ENCODE data around the gene SLC50A1.

Gene SLC50A1

GRCh38 chr1:155134322-155134721 lies 1.3 kb upstream of the SLC50A1 start:
- TF ChIP-seq CTCF (IDR thresholded peaks at IDR 0.05; ENCODE audit: insufficient read depth, low read depth, low read length, missing control alignments) = peak; percentile 8
- peak overlapping the region; percentile 81 for H3K4me3 ChIP-seq (ENCODE audit: low read length)
- DNase-seq (ENCODE audit: low read depth) = peak; percentile 42

DNA sequence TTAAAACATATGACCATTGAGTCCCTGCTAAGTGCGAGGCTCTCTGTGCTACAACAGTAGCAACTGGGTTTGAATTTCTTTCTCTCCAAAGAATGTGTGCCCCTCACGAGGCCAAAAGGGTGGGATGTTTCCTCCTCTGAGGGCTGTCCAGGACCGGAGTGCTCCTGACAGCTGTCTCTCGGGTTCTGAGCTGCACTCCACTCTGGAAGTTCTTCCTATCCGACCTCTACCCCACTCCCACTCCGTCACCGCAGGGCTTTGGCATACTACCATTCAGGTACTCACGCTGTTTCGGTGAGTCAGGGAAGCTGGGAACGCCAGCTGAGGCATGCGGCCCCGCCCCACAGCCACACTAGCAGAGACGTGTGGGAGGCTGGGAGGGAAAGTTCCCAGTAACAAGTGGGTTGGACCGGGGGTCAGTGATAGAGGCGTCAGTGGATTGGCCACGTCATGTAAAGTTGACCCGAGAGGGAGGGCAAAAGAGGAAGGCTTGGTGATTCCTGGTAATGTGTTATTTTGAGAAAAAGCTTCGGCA lies 705 bp upstream of the SLC50A1 start:
- TF ChIP-seq CTCF (IDR thresholded peaks at IDR 0.05; ENCODE audit: insufficient read depth, low read depth, low read length, missing control alignments) = no peak
- peak; percentile 100 for DNase-seq (ENCODE audit: low read depth)
- H3K4me3 ChIP-seq (ENCODE audit: low read length) = peak overlapping the region; percentile 81

- no peak for TF ChIP-seq CTCF (IDR thresholded peaks at IDR 0.05; ENCODE audit: insufficient read depth, low read depth, low read length, missing control alignments)
- DNase-seq (ENCODE audit: low read depth) = no peak
- peak overlapping the region; percentile 81 for H3K4me3 ChIP-seq (ENCODE audit: low read length)
Observed at GRCh38 chr1:155136748-155137147, 1.1 kb downstream of the SLC50A1 start.

GRCh38 chr1:155137154-155137949 lies 1.7 kb downstream of the SLC50A1 start:
- no peak for TF ChIP-seq CTCF (IDR thresholded peaks at IDR 0.05; ENCODE audit: insufficient read depth, low read depth, low read length, missing control alignments)
- H3K4me3 ChIP-seq (ENCODE audit: low read length) = peak overlapping the region; percentile 81
- DNase-seq (ENCODE audit: low read depth) = no peak

- no peak for TF ChIP-seq CTCF (IDR thresholded peaks at IDR 0.05; ENCODE audit: insufficient read depth, low read depth, low read length, missing control alignments)
- peak within 1 kb of the TSS; percentile 88 for H3K4me3 ChIP-seq (ENCODE audit: low read length)
- peak; percentile 86 for DNase-seq (ENCODE audit: low read depth)
Observed at GRCh38 chr1:155139895-155140629, 4.4 kb downstream of the SLC50A1 start, which contains the start of gene DPM3. Gene DPM3 (minus strand): TSS chr1:155140531. CDS start chr1:155140240, 291 bp downstream.

- DNase-seq (ENCODE audit: low read depth) = no peak
- H3K4me3 ChIP-seq (ENCODE audit: low read length) = peak overlapping the region; percentile 88
- TF ChIP-seq CTCF (IDR thresholded peaks at IDR 0.05; ENCODE audit: insufficient read depth, low read depth, low read length, missing control alignments) = no peak
Observed at GRCh38 chr1:155140630-155140953, 4.9 kb downstream of the SLC50A1 start.

All from epithelial cell of esophagus (primary cell).